ENCODE measurements around the gene YRDC. TPM values are rescaled to one million over a fixed set of nuclear protein-coding genes. Genes with fewer than 3 reads are reported as not detected.

Gene YRDC
- total and polyA plus RNA-seq, 9 of the 15 experiments (the other 6 are each of a cell fraction or from before 2014, with no cell fraction given): 11.1 to 58.5 (median 49.8) TPM

DNA sequence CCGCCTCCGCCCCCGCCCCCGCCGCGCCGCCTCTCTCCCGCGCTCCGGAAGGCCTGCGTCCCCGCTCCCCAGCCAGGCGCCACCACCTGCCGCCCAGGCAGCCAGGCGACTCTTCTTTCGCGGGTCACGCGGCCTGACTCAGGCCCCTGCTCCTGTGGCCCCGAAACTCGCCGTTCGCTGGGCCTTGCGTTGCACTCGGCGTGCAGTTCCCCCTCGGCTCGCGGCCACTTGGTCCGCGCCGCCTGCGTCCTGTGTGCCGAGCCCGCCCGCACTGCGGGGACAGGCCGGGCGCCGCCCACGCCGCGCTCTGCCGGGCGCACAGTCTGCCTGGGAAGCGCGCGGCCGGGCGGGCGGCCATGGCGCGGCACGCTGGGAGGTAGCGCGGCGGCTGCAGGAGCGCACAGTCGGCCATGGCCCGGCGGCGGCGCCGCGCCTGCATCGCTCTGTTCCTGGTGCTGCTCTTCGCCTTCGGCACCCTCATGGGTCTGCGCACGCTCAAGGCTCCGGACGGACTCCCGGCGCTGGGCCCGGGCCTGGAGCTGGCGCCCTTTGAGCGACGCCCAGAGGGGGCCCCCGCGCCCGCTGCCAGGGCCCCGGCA, 14.1 kb downstream of the YRDC start, which contains the start of gene MANEAL (continued):
- TF ChIP-seq, protein P1, sequence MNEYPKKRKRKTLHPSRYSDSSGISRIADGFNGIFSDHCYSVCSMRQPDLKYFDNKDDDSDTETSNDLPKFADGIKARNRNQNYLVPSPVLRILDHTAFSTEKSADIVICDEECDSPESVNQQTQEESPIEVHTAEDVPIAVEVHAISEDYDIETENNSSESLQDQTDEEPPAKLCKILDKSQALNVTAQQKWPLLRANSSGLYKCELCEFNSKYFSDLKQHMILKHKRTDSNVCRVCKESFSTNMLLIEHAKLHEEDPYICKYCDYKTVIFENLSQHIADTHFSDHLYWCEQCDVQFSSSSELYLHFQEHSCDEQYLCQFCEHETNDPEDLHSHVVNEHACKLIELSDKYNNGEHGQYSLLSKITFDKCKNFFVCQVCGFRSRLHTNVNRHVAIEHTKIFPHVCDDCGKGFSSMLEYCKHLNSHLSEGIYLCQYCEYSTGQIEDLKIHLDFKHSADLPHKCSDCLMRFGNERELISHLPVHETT (CRISPR knock-in tag; conservative IDR thresholded peaks at IDR 0.05 in 1 of 2, IDR thresholded peaks at IDR 0.05 in 1 of 2): no peak
- TF ChIP-seq, protein P2, sequence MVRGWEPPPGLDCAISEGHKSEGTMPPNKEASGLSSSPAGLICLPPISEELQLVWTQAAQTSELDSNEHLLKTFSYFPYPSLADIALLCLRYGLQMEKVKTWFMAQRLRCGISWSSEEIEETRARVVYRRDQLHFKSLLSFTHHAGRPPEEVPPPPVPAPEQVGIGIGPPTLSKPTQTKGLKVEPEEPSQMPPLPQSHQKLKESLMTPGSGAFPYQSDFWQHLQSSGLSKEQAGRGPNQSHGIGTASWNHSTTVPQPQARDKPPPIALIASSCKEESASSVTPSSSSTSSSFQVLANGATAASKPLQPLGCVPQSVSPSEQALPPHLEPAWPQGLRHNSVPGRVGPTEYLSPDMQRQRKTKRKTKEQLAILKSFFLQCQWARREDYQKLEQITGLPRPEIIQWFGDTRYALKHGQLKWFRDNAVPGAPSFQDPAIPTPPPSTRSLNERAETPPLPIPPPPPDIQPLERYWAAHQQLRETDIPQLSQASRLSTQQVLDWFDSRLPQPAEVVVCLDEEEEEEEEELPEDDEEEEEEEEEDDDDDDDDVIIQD (CRISPR knock-in tag; IDR thresholded peaks at IDR 0.05): no peak
- TF ChIP-seq, protein P3, sequence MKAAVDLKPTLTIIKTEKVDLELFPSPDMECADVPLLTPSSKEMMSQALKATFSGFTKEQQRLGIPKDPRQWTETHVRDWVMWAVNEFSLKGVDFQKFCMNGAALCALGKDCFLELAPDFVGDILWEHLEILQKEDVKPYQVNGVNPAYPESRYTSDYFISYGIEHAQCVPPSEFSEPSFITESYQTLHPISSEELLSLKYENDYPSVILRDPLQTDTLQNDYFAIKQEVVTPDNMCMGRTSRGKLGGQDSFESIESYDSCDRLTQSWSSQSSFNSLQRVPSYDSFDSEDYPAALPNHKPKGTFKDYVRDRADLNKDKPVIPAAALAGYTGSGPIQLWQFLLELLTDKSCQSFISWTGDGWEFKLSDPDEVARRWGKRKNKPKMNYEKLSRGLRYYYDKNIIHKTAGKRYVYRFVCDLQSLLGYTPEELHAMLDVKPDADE (conservative IDR thresholded peaks at IDR 0.05; ENCODE audit: control insufficient read depth, low read depth, low read length): 0 out of 2 replicates have a peak, but pooled peaks have one; percentile 10
- 0 out of 2 replicates have a peak, but pooled peaks have one; percentile 40 for TF ChIP-seq SAFB (IDR thresholded peaks at IDR 0.05; ENCODE audit: borderline replicate concordance, low read depth, low read length)
- no peak for TF ChIP-seq ZBTB8A (IDR thresholded peaks at IDR 0.05; ENCODE audit: partially characterized antibody)
- TF ChIP-seq GTF2E2 (tag; IDR thresholded peaks at IDR 0.05): no peak
- TF ChIP-seq ZNF197 (CRISPR knock-in tag; IDR thresholded peaks at IDR 0.05; ENCODE audit: low read depth): no peak
- no peak for TF ChIP-seq MAFK (IDR thresholded peaks at IDR 0.05; ENCODE audit: low read length)
- TF ChIP-seq, protein P4, sequence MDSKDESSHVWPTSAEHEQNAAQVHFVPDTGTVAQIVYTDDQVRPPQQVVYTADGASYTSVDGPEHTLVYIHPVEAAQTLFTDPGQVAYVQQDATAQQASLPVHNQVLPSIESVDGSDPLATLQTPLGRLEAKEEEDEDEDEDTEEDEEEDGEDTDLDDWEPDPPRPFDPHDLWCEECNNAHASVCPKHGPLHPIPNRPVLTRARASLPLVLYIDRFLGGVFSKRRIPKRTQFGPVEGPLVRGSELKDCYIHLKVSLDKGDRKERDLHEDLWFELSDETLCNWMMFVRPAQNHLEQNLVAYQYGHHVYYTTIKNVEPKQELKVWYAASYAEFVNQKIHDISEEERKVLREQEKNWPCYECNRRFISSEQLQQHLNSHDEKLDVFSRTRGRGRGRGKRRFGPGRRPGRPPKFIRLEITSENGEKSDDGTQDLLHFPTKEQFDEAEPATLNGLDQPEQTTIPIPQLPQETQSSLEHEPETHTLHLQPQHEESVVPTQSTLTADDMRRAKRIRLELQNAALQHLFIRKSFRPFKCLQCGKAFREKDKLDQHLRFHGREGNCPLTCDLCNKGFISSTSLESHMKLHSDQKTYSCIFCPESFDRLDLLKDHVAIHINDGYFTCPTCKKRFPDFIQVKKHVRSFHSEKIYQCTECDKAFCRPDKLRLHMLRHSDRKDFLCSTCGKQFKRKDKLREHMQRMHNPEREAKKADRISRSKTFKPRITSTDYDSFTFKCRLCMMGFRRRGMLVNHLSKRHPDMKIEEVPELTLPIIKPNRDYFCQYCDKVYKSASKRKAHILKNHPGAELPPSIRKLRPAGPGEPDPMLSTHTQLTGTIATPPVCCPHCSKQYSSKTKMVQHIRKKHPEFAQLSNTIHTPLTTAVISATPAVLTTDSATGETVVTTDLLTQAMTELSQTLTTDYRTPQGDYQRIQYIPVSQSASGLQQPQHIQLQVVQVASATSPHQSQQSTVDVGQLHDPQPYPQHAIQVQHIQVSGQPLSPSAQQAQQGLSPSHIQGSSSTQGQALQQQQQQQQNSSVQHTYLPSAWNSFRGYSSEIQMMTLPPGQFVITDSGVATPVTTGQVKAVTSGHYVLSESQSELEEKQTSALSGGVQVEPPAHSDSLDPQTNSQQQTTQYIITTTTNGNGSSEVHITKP (IDR thresholded peaks at IDR 0.05; ENCODE audit: partially characterized antibody): peak; percentile 97
- 0 out of 2 replicates have a peak, but pooled peaks have one; percentile 25 for TF ChIP-seq ZBTB1 (CRISPR knock-in tag; IDR thresholded peaks at IDR 0.05; ENCODE audit: borderline replicate concordance, low read depth)
- no peak for TF ChIP-seq CREBBP (IDR thresholded peaks at IDR 0.05; ENCODE audit: low read depth, low read length)
